HG03064 (cell line): ENCODE measurements around the gene PDS5B.

Source experiments
- ATAC-seq: cut with Tn5 transposase; IDR thresholded peaks from one replicate; pipeline ENCODE4 v1.9.1; 2021; ENCODE audit warnings: low read depth; ENCODE audit not compliant: unreplicated experiment

PDS5B gene

DNA sequence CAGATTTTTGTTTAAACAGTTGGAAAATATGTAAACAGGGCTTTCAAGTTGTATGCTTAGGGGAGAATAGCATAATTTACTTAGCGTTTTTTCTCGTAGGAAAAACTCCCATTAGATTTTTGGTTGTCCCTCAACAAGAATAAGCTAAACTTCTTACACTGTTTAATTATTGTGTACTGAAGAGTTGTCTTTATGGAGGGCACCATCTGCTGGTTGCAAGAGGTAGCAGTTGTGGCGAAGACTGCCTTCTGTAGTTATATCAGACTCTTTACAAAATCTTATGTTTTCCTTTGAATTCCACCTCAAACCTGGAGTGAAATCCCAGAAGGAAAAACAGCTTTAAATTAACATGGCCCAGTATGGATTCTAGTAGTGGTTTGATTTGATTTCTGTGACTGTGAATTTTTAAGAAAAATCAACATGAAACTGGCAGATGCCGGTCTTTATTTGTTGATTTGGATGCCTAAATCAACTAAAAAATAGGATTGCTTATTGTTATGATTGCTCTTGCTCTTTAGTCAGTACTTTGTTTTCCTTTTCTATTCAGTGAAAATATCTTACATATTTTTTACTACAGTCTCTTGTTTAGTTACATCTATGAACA, 53.4 kb downstream of the PDS5B start:
- no peak for ATAC-seq

- no peak for ATAC-seq
These were observed 56.1 kb downstream of the PDS5B start for GRCh38 chr13:32642316-32642715.

- no peak for ATAC-seq
These were observed 56.6 kb downstream of the PDS5B start for GRCh38 chr13:32642858-32643257.

DNA sequence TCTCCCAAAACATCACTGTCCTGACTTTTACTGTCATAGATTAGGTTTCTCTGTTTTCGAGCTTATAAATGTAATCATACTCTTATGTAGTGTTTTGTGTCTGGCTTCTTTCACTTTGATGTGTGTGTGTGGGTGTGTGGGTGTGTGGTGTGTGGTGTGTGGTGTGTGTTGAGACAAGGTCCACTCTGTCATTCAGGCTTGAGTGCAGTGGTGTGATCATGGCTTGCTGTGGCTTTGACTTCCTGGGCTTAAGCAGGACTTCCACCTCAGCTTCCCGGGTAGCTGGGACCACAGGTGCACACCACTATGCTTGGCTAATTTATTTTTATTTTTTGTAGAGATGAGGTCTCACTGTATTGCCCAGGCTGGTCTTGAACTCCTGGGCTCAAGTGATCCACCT, 59.6 kb downstream of the PDS5B start:
- no peak for ATAC-seq

DNA sequence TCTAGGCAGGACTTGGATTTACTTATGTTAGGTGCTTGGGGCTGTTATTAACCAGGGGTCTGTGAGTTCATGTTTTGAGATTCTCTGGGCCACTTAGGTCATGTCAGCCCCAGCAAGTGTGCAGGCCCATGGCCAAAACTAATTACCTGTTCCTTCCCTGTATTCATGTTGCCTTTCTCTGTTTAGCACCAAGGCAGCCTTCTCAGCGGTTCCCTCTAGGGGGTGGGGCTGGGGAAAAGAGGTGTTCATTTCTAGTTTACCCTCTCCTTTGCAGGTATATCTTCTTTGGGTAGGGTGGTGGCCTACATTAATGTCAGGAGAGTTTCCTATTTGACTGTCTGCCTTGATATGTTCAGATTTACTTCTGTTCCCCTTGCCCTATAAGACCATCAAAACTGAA, 61.7 kb downstream of the PDS5B start:
- no peak for ATAC-seq

DNA sequence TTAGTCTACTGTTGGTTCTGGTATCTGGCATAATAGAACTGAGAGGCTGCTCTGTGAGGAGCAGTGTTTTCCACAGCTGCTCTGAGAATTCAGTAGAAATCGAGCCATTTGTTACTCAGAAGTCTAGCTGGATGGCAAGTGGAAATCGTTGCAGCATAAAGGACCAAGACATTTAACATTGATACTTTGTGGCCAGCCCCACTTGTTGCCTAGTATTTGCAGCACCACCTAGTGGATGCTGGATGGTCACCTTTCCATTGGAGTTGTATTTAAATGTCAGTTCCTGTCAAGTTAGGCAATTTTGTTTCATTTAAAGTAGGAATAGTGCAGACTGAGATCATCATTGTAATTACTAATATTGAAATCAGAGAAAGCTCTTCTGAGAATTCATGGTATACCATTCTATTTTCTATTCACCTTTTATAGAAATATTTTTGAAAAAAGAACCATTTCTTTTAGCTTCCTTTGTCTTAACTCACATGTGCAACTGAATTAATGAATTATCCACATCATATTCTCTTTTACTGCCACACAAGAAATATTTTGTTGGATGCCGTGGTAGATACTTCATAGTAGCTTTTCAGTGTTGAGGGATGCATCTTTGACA, 64.6 kb downstream of the PDS5B start:
- no peak for ATAC-seq

DNA sequence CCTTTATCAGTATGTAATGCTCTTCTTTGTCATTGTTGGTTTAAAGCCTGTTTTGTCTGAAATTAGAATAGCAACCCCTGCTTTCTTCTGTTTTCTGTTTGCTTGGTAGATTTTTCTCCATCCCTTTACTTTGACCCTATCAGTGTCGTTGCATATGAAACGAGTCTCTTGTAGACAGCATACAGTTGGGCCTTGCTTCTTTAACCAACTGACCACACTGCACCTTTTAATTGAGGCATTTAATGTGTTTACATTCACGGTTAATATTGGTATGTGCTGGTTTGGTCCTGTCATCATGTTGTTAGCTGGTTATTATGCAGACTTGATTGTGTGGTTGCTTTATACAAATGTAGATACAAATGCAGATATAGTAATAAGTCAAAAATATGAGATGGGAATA, 71.1 kb downstream of the PDS5B start:
- no peak for ATAC-seq

- ATAC-seq = no peak
These were observed 73.5 kb downstream of the PDS5B start for GRCh38 chr13:32659736-32660135.

DNA sequence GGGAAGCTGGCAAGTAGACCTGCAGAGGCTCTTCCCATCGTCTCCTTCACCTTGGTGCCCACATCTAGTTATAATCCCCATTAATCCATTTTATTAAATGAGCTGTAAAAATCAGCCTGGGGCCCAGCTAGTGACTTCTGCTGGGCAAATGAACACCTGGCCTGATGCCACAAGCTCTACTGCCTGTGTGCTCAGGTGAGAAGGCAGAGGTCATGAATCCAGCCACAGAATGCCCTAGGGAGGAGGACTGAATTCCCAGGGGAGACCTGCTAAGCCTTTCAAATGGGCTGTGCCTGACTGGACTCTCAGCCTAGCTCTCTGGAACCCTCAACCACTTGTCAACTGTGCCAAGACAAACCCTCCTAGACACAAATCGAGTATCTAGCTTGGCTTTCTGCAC, 74.0 kb downstream of the PDS5B start:
- ATAC-seq = no peak

DNA sequence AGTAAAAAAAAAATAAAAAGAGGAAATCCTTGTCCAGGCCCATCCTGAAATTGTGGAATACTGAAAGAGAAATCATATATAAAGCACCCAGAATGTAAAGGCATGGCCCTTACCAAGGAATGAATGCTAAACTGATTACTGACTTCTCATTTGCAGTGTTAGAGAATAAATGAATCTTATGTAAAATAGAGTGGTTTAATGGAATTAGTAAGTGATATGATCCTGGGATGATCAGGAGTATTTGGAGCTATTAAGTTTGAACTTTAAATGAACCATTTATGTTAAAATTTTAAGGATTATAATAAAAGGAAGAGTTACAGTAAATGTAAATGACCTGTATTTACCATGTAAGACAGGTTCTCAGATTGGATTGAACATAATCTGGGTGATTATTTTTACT, 75.4 kb downstream of the PDS5B start:
- ATAC-seq = no peak

DNA sequence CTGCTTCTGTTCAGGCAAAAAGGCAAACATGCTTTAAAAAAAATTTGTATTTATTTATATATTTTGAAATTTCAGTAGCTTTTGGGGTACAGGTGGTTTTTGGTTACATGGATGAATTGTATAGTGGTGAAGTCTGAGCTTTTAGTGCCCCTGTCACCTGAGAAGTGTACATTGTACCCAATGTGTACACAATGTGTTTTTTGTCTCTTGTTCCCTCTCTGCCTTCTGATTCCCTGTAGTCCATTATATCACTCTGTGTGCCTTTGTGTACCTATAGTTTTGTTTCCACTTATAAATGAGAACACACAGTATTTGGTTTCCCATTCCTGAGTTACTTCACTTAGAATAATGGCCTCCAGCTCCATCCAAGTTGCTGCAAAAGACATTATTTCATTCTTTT, 77.4 kb downstream of the PDS5B start:
- no peak for ATAC-seq

DNA sequence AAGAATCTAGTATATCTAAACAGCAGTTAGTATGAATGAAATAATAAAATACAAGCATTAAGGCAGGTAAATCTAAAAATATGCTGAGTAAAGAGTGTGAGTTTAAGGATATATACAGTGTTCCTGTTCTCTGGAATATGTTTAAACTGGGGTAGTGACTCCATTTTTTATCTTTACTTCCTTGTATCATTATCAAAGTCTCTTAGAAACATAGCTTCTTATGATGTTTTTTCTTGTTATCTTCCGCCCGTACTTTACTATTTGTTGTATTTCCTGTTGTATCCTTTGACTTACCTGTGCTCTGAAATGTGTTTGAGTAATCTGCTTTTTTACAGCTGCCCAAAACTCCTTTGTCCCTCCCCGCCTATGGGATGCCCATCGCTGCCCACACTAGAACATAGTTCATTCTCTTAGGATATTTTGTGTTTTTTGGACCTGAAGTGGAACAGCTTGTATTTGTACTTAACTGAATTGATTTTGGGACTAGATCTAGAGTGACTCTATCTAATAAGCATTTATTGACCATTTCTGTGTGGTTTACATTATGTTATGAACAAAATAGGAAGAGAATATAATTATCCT, 80.8 kb downstream of the PDS5B start:
- no peak for ATAC-seq

- ATAC-seq = no peak
These were observed 82.9 kb downstream of the PDS5B start for GRCh38 chr13:32669030-32669646.

GRCh38 chr13:32674503-32674902, 88.3 kb downstream of the PDS5B start:
- no peak for ATAC-seq

DNA sequence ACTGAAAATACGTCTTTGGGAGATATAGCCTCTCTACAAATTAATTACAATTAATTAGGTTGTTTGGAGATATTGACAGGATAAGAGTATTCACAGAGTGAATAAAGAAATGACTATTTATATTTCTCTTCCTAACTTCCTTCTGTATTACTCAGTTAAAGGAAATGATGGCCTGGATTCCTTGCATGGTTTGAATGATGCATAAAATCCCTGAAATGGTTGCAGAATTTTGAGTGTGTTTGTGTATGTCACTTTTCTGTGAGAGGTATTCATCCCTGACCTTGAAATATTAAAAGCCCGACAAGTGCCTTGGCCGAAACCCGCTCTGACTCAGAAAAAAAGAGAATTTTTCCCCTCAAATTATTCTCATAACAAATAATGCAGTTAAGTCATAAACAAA, 90.0 kb downstream of the PDS5B start:
- no peak for ATAC-seq

DNA sequence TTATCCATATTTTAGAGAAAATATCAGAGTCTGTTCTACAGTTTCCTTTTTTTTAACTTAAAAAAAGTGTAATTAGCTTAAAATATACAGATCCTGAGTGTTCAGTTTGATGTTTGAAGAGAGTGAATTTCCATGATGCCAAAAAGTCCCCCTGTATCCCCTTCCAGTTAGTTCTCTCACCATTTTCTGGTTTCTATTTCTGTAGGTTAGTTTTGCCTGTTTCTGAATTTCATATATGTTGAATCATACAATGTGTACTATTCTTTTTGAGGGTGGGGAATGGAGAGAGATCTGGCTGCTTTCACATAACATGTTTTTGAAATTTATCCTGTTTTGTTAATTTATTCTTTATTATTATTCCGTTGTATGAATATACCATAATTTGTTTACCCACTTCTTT, 95.9 kb downstream of the PDS5B start:
- ATAC-seq = no peak

DNA sequence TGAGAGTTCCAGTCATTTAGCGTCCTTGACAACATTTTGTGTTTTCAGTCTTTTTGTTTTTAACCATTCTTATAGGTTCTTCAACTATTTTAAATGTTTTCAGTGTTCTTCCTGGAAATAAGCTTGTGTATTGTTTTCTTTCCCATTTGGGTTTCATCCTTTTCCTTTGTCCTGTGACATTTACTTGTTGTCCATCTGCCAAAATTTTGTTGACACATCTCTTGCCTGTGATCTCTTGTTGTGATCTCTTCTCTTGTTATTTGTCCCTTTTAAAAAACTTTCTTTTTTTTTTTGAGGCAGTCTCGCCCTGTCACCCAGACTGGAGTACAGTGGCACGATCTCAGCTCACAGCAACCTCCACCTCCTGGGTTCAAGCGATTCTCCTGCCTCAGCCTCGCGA, 96.5 kb downstream of the PDS5B start:
- ATAC-seq = no peak

- ATAC-seq = no peak
These were observed 101.0 kb downstream of the PDS5B start for GRCh38 chr13:32687275-32687674.

- ATAC-seq = no peak
These were observed 109.5 kb downstream of the PDS5B start for GRCh38 chr13:32695602-32696250.

GRCh38 chr13:32707471-32707870, 121.2 kb downstream of the PDS5B start:
- no peak for ATAC-seq

GRCh38 chr13:32713397-32713796, 127.1 kb downstream of the PDS5B start:
- no peak for ATAC-seq
